ENCODE data around the gene SYT7.
A peak's percentile ranks its signal among the peaks of the same experiment; 100 is the strongest.

Gene SYT7

GRCh38 chr11:61607920-61608599, 27.2 kb upstream of the SYT7 start:
- no peak for DNase-seq

DNA sequence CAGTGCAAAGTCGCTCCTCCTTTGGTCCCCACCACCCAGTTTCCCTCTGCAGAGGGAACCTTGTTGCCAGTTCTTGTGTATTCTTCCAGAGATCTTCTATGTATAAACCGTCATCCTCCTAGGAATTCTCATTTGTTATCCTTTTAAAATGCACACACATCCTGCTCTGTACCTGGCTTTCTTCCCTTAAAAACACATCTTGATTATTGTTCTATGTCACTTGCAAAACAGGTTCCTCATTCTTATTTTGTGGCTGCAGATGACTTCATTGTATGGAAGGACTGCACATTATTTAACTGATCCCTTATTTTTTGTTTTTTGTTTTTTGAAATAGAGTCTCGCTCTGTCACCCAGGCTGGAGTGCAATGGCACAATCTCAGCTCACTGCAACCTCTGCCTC, 26.6 kb upstream of the SYT7 start:
- DNase-seq: no peak

GRCh38 chr11:61603667-61604066, 22.8 kb upstream of the SYT7 start:
- DNase-seq: no peak

DNA sequence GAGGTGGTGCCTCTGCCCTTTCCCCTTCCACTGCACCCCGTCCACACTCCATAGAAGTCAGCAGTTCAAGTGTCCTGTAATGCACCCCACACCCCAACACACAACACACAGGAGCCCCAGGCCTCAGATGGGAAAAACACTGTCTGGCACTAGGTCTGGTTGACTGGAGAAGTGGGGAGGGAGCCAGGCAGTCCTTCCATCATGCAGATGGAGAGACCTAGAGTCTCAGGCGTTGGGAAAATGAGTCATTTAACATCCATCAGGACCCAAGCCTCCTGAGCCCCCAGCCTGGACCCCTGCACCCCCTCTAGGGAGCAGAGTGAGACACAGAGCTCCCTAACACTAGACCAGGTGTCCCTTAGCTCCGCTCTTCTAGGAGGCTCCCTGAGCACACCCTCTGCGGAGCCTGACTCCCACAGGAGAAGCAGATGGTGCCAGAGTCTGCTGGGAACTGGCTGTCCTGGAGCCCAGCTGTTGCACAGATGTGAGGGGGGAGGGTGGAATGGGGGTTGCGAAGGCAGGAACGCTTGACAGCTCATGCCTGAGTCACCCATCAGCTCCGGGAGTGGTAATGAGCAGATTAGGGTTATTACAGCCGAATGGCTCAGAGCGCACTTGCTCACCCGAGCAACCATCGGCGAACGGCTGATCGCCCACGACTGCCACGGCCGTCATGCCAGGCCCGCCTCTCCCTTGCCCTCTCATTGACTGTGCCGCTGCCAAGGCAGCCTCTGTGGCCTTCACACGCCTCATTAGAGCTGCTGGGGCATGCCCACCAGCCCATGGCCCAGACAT, 22.1 kb upstream of the SYT7 start:
- DNase-seq: no peak

DNA sequence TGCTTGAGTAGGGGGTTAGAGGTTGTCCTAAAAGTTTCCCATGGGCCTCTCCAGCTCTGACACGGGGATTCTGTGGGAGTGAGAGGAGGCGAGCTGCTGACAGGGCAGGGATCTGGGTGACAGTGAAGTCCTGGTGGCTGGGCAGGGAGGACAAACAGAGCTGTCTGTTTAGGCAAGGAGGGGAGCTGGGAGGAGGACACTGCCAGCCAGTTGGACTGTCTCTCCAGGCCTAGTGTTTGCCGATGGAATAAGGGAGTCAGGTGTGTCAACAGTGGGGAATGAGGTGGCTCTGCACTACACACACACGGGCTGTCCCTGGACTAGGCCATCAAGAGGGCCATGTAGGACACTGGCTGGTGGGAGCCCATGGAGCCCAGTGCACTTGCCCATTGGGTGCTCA, 20.6 kb upstream of the SYT7 start:
- DNase-seq: no peak

DNA sequence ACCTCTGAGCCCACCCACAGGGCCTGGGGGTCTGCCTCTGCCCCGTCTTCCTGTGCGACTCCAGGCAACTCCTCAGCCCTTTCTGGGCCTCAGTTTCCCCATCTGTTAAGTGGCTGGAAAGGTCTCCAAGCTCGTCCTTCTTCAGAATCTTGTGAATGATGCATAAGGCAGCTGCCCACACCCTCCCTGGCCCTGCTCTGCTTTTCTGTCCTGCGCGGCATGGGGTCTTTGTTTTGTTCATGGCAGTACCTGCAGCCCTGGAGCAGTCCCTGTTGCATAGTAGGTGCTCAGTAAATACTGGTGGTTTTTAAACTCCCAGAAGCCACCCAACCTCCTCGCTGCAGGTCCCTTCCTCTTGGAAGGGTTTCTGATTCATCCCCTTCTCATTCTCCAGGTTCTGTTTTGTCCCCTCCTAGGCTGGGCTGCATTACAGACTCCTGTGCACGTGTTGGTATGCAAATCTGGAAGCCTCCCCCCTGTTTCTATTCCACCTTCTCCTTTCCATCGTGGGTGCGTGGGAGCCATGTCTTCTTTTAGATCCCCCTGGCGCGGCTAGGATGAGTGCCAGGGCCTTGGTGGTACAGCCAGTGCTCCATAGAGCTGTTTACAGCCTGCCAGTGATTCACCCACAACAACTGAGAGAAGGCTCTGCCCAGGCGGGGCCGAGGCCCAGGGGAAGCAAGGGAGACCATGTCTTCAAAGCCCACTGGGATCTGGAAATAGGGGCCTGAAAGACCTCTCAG, 19.3 kb upstream of the SYT7 start:
- DNase-seq: no peak

DNA sequence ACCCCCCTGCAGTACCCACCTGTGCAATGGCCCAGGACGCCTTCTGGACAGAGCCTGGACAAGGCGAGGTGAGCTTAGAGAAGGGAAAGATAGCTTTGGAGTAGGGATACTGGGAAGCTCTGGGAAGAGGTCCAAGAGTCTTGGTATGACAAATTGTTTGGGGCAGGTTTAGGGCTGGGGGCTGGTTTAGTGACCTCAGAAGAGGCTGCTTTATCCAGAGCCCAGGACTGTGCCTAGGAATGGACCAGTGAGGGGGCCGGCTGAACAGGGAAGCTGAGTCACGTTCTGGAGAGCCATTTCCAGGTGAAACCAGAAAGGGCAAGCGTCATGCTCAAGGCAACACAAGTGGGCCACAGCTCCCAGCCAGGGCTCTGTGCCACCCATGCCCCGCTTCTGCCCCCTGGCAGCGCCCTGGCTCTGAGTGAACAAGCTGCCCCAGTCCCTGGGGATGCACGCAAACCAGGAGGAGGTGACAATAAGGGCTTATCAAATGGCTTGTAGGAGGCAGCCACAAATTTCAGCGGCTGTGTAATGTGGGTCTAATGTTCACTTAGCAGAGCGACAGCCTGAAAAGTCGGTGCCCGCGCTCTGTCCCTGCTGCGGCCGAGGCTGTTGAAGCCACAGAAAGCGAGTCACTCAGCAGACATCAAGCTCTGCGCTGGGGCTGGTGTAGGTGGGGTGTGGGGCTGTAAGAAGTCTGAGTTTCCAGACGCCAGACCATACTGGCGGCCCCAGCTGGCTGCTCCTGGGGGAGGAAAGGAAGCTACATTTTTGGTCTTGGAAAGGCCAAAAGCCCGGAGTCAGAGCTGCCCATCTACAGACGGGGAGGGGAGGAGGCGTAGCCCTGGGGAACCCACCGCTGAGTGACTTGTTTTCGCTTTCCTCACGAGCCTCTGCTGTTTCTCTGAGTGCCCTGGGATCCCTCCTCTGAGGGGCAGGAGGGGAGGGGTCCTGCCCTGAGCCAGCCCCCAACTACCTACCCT, 18.3 kb upstream of the SYT7 start:
- DNase-seq: peak in 2 of 3 donors; percentile 38 to 39

GRCh38 chr11:61598374-61598773, 17.5 kb upstream of the SYT7 start:
- peak in 1 of 3 donors; percentile 28 for DNase-seq

DNA sequence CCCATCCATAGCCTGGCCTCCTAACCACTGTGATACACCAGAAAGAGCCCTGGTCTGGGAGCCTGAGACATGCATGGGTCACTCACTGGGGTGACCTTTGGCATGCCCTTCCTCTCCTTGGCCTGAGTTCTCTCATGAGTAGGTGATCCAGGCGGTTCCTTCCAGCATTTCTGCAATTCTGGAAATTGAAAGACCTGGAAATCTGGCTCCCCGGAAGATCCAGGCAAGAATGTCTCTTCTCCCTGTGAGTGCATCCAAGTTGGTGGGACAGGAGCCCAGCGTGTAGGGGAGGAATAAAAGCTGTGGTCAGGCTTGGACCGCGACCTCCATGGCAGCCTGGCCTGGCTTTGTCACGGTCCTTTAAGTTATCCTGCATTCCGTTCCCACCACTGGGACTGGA, 16.1 kb upstream of the SYT7 start:
- DNase-seq: no peak

- no peak for DNase-seq
Observed at GRCh38 chr11:61596542-61596941, 15.7 kb upstream of the SYT7 start.

GRCh38 chr11:61594907-61595257, 14.0 kb upstream of the SYT7 start:
- DNase-seq: no peak

- DNase-seq: no peak
Observed at GRCh38 chr11:61593151-61593550, 12.3 kb upstream of the SYT7 start.

DNA sequence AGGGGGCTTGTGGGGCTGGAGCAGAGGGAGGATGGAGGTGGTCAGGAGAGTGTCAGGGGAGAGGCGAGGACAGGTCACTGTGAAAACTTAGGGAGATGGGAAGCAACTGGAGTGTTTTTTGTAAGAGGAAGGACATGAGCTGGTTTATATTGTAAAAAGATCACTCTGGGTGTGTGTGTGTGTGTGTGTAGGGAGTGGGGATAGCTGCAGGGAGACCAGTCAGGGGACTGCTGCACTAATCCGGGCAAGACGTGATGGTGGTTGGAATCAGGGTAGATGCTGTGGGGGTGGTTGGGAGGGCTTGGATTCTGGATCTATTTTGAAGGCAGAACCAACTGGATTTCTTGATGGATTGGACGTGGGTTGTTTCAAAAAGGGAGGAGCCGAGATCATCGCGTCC, 11.3 kb upstream of the SYT7 start:
- no peak for DNase-seq

- no peak for DNase-seq
Observed at GRCh38 chr11:61589961-61590360, 9.1 kb upstream of the SYT7 start.

DNA sequence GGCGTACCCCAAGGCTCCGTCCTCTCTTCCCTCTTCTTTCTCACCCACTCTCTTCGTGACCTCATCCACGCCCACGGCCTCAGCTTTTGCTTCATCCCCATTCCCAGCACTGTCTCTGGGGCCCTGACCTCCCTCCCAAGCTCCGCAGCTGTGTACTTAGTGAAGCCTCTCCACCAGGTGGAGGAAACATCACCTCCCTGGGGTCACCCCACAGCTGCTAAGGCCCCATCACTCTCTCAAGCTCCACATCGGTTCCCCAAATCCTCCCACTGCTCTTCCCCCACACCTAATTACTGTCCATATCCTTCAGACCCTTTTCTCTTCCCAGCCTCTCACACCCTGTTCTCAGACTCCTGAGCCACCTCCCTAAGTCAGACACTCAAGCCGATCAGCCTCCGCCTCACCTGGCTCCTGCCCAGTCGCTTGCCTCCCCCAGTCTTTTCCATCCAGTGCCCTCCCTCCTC, 7.9 kb upstream of the SYT7 start:
- peak; percentile 81 to 87 (median 84) for DNase-seq

DNA sequence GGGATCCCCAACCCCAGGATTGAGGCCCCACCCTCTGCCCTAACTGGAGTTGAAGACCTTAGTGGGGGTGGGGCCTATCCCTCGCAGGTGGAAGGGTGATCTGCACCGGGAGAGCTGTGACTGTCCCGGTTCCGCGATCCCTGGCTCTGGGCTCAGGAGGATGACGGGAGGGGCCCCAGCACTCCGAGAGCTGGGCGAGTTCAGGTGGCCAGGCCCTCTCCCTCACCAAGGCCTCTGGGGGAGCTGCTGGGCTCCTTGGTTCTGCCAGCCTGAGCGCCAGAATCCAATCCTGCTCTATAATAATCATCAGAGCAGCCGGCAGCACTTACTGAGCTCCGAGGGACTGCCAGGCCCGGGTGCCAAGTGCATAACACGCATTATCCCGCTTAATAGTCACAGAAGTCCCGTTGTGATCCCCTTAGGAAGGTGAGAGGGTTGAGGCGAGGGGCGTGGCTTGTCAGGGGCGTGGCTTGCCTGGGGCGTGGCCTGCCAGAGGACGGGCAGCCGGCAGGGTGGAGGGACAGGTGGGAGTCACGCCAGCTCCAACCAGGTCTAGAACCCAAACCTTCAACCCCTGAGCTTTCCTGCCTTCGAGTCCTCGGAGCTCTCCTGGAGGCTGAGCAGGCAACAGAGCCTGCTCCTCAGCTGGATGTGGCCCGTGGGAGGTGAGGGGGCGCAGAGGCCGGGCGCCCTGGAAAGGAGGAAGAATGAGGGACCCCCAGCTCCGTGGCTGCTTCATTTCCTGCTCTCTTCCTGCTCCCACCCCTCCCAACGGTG, 7.3 kb upstream of the SYT7 start:
- peak in 2 of 3 donors; percentile 27 to 49 for DNase-seq

DNA sequence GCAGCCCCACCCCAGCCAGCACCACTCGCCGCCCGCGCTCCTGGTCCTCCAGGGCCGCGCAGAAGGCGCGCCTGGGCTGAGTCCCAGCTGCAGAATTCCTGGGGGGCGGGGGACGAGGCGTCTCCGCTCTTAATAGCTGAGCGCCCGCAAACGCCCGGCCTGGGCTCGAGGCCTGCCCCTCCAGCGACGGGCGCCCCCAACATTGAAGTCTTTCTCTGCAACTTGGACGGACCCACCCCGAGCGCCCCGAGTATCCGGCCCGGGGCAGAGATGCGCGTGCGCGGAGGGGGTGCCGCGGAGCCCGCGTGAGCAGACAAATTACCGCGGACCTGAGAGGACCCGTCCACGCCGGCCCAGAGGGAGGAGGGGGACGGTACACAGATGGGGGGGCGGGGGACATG, 6.7 kb upstream of the SYT7 start:
- no peak for DNase-seq

DNA sequence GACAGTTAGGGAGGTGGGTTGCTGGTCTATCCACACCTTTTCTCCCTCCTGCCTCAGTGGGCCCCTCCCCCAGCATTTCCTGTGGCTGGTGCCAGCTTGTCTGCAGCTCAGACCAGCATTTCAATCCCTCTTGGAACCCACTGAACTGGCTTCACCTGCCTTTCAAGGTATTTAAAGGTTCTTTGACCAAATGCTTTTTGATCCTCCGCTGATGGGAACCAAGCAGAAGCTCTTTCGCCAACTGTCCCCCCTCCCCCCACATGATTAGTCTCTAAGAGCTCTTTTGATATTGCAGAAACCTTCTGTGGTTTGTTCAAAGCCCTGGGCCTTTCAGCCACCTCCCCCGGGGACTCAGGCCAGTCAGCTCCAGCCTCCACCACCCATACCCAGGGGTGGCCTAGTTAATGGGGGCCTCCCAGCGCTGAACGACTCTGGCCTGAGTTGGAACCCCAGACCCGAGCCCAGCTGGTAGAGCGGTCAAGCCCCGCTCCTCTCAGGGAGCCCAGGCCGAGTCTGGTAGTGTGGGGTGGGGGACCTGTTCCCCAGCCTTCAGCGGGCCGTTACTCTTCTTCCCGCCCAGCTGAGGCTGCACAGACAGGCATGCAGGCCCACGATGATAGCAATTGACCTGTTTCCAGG, 6.0 kb upstream of the SYT7 start:
- no peak for DNase-seq

DNA sequence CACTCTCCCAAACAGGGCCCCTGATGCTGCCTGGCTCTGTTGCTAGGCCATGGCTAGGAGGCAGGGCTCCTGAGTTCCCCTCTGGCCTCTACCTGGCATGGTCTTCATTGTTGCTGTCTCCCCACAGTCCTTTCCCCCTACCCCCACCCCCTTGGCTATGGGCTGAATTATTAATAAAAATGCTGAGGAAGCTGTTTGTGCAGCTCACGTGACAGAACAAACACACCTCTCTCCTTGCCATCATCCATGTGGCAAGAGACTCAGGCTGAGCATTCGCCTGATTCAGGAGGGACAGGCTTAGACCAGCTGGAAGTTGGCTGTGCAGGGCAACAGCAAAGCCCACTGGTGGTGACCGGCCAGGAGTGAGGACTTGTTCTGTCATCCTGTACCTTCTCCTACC, 4.2 kb upstream of the SYT7 start:
- no peak for DNase-seq

DNA sequence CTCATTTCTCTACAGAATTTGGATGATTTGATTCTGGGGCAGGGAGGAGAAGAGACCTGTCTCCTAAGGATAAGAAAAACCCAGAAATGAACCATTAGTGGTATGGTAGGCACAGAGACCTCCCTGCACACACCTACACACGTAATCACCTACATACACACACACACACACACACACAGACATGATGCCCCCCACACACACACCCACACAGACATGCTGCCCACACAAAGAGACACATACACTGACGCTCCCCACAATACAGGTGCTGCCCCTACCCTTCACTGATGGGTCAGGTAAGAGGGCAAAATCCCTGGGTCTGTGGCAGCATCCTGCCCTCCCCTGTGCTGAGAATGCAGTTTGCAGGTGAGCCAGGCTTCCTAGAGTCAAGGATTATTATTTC, 1.1 kb upstream of the SYT7 start:
- DNase-seq: no peak

DNA sequence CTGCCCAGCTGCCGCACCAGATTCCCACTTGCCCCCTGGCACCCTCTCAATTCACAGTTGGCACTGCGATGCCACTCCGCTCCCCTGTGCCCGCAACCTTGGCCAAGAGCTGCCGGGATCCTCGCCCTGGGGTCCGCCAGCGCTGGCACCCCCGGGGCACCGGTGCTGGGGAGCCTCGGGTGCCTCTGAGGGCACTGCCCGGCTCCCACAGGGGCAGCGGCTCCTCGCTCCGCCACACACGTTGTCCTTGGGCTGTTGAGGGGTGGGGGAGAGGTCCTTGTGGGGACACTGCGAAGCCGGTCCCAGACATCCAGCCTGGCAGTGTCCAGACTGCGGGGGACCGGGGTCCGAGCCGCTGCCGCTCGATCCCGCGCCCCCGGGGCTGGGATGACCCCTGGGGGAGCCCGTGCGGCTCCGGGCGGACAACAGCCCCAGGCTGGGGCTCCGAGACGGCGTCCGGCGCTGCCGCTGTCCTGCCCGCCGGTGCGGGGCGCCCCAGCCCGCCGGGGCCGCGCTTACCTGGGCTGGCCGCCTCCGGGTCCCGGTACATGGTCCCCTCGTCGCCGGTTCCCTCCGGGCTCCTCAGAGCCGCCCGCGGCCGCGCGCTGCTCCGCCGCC, 496 bp downstream of the SYT7 start:
- peak in 1 of 3 donors; percentile 22 for DNase-seq

All from suppressor macrophage treated with lipopolysaccharide for 1 hour (primary cell).